CD4-positive, alpha-beta T cell (primary cell): Measurements from ENCODE around the gene CTSC. TPM values are rescaled to one million over a fixed set of nuclear protein-coding genes. Genes with fewer than 3 reads are reported as not detected.

ENCODE experiments used
- ATAC-seq: fragments of 200-7000 bp; cut with Tn5 transposase; one replicate; pipeline ENCODE4 v1.10.0; 2022; ENCODE audit warnings: mild to moderate bottlenecking; ENCODE audit not compliant: poor library complexity
- CTCF ChIA-PET: fragments of 350-600 bp; sonication (Branson Sonifier 250); formaldehyde crosslinking; loops from one replicate; lab custom pipeline; 2021; ENCODE audit warnings: antibody characterized with exemption, inconsistent platforms; lab: Charles Lee
- POLR2A ChIA-PET: fragments of 350-600 bp; sonication (Branson Sonifier 250); formaldehyde crosslinking; loops from one replicate; lab custom pipeline; 2021; ENCODE audit warnings: antibody characterized with exemption, inconsistent platforms; lab: Charles Lee
- DNase-seq, 14 experiments: peaks; one replicate each; pipeline ENCODE4 v3.0.0-alpha.2; 2013 to 2020; ENCODE audit warnings: mixed read lengths in 2 of 14
- H3K27ac ChIP-seq, 2 donors: one replicate each; pipeline versions ENCODE4 v1.5.1 to v1.7.0; 2013; ENCODE audit warnings: low read length in 2 of 2, low read depth in 1 of 2, mild to moderate bottlenecking in 1 of 2
- H3K27me3 ChIP-seq, 2 experiments: 1 replicate in 1 of 2; 2 replicates in 1 of 2; pipeline versions ENCODE4 v1.6.1 to v1.7.0; 2013; ENCODE audit warnings: low read length in 2 of 2, control low read depth in 1 of 2, mild to moderate bottlenecking in 1 of 2, moderate library complexity in 1 of 2; ENCODE audit not compliant: insufficient read depth in 2 of 2, control insufficient read depth in 1 of 2
- H3K36me3 ChIP-seq: one replicate; pipeline ENCODE4 v1.6.1; 2013; ENCODE audit warnings: low read length, control low read depth; ENCODE audit not compliant: insufficient read depth
- H3K4me1 ChIP-seq: one replicate; pipeline ENCODE4 v1.6.1; 2013; ENCODE audit warnings: low read length, control low read depth; ENCODE audit not compliant: insufficient read depth
- H3K4me3 ChIP-seq: one replicate; pipeline ENCODE4 v1.5.1; 2013; ENCODE audit warnings: mild to moderate bottlenecking, low read length, moderate library complexity
- H3K9me3 ChIP-seq, 2 experiments: 1 replicate in 1 of 2; 2 replicates in 1 of 2; pipeline versions ENCODE4 v1.6.1 to v1.7.0; 2013; ENCODE audit warnings: low read length in 2 of 2, mild to moderate bottlenecking in 2 of 2, control low read depth in 1 of 2, moderate library complexity in 1 of 2; ENCODE audit not compliant: control insufficient read depth in 1 of 2, insufficient read depth in 1 of 2
- H3K27ac Mint-ChIP-seq: one replicate; pipeline ENCODE4 v1.8.0; 2020; ENCODE audit warnings: mixed read lengths
- H3K27me3 Mint-ChIP-seq: one replicate; pipeline ENCODE4 v1.8.0; 2021; ENCODE audit warnings: mixed read lengths
- H3K36me3 Mint-ChIP-seq: one replicate; pipeline ENCODE4 v1.8.0; 2021; ENCODE audit warnings: low read depth, mixed read lengths
- H3K4me1 Mint-ChIP-seq: one replicate; pipeline ENCODE4 v1.8.0; 2021; ENCODE audit warnings: low read depth, mixed read lengths
- H3K4me3 Mint-ChIP-seq: one replicate; pipeline ENCODE4 v1.8.0; 2020; ENCODE audit warnings: mild to moderate bottlenecking, mixed read lengths
- H3K9me3 Mint-ChIP-seq: one replicate; pipeline ENCODE4 v1.8.0; 2020; ENCODE audit warnings: mixed read lengths
- intact Hi-C, 2 experiments: fragments of 100-400 bp; cut with DNase I in 1 of 2; cut with micrococcal nuclease in 1 of 2; formaldehyde crosslinking; loops; one replicate each; pipeline versions ENCODE4 v1.15.1 to v1.9.0; 2023 to 2025; cut with DNase I, micrococcal nuclease
- total RNA-seq, 174 experiments: library from RNA in 2 of 174; stranded (reverse) in 2 of 174; gene quantifications; one replicate each; pipeline ENCODE4 v1.2.3 and lab custom pipeline; 2021 to 2026
- TF ChIP-seq, protein P1 (sequence below): fragments of 200-600 bp; IDR thresholded peaks from one replicate; pipeline ENCODE4 v1.8.0; 2022; ENCODE audit warnings: antibody characterized with exemption, mild to moderate bottlenecking

Gene CTSC
- total RNA-seq, 2 experiments from 2014 or later = 28.5 to 32.6 TPM

DNA sequence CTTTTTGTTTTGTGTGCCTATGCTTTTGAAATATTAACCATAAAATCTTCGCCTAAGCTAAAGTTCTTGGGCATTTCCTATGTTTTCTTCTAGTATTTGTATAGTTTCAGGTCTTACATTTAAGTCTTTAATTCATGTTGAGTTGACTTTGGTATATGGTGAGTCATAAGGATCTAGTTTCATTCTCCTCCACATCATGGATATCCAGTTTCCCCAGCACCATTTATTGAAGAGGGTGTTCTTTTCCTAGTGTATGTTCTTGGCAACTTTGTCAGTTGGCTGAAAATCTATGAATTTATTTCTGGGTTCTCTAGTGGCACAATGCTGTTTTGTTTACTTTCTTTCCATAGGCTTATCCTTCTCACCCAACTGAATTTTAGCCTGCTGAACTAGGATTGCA, 49.0 kb downstream of the CTSC start:
- Mint-ChIP-seq H3K27me3 (no peaks in the 10 kb centered on the region), H3K4me3 (no peak overlapping the region), H3K9me3 (peaks cover 2% of the 10 kb centered on the region), H3K4me1 (no peaks in the 10 kb centered on the region), H3K27ac (no peak overlapping the region), H3K36me3 (peaks cover 64% of the 10 kb centered on the region)
- DNase-seq (no peak), ATAC-seq (no peak)
- H3K27me3 ChIP-seq = no peaks in the 10 kb centered on the region
- ChIA-PET POLR2A (no interaction called here), CTCF (no interaction called here)
- peaks cover 30% of the 10 kb centered on the region for H3K36me3 ChIP-seq
- intact Hi-C loops = no loop called here
- no peaks in the 10 kb centered on the region for H3K4me1 ChIP-seq
- TF ChIP-seq, protein P1, sequence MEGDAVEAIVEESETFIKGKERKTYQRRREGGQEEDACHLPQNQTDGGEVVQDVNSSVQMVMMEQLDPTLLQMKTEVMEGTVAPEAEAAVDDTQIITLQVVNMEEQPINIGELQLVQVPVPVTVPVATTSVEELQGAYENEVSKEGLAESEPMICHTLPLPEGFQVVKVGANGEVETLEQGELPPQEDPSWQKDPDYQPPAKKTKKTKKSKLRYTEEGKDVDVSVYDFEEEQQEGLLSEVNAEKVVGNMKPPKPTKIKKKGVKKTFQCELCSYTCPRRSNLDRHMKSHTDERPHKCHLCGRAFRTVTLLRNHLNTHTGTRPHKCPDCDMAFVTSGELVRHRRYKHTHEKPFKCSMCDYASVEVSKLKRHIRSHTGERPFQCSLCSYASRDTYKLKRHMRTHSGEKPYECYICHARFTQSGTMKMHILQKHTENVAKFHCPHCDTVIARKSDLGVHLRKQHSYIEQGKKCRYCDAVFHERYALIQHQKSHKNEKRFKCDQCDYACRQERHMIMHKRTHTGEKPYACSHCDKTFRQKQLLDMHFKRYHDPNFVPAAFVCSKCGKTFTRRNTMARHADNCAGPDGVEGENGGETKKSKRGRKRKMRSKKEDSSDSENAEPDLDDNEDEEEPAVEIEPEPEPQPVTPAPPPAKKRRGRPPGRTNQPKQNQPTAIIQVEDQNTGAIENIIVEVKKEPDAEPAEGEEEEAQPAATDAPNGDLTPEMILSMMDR = no peak
- no peak overlapping the region for H3K4me3 ChIP-seq
- H3K9me3 ChIP-seq = no peaks in the 10 kb centered on the region
- H3K27ac ChIP-seq = no peak overlapping the region

DNA sequence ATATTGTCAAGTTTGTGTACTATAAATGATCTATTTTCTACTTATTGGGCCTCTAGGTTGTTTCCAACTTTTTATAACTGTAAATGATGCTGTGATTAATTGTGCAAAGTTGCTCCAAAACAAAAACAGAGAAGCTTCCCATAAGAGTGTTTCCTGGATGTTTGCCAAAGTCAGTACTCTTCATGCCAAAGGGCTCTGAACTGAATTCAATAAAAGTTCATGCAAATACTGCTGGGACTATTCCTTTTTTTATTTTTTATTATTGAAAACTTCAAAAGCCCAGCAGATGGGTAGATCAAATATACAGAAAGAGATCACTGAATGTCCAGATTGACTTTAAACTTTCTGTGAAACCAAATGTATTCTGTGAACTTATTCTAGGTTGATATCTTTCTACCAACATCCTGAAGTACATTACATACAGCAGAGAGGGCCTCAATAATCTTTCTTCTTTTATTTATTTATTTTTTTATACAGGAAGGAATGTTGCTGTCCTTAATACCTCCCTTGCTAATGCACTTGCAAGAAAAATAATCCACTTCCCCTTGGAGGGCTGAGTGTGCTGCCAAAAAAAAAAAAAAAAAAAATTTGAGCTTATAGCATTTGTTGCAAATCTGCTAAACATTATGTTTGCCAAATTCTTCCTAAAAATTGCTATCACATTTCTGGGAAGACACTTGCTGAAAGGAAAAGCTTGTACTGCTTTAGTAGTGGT, 53.0 kb downstream of the CTSC start:
- H3K36me3 Mint-ChIP-seq = peaks cover 39% of the 10 kb centered on the region
- ATAC-seq = no peak
- TF ChIP-seq, protein P1 = no peak
- Histone ChIP-seq H3K4me3 (no peak overlapping the region), H3K9me3 (no peaks in the 10 kb centered on the region), H3K27me3 (no peaks in the 10 kb centered on the region), H3K27ac (no peak overlapping the region), H3K4me1 (no peaks in the 10 kb centered on the region), H3K36me3 (peaks cover 12% of the 10 kb centered on the region)
- H3K4me1 Mint-ChIP-seq = no peaks in the 10 kb centered on the region
- H3K27me3 Mint-ChIP-seq = no peaks in the 10 kb centered on the region
- ChIA-PET POLR2A (interaction anchor here (0.6 kb wide), 1 partner anchor 21 kb away, joined by 3 read pairs; no protein-coding TSS in a partner anchor), CTCF (interaction anchor here (0.6 to 1.4 kb wide), 3 partner anchors 10 to 14 kb away, joined by 3 to 4 read pairs (median 3); no protein-coding TSS in a partner anchor)
- intact Hi-C loops = no loop called here
- no peak overlapping the region for H3K27ac Mint-ChIP-seq
- H3K9me3 Mint-ChIP-seq = peaks cover 2% of the 10 kb centered on the region
- DNase-seq = no peak
- no peak overlapping the region for H3K4me3 Mint-ChIP-seq

DNA sequence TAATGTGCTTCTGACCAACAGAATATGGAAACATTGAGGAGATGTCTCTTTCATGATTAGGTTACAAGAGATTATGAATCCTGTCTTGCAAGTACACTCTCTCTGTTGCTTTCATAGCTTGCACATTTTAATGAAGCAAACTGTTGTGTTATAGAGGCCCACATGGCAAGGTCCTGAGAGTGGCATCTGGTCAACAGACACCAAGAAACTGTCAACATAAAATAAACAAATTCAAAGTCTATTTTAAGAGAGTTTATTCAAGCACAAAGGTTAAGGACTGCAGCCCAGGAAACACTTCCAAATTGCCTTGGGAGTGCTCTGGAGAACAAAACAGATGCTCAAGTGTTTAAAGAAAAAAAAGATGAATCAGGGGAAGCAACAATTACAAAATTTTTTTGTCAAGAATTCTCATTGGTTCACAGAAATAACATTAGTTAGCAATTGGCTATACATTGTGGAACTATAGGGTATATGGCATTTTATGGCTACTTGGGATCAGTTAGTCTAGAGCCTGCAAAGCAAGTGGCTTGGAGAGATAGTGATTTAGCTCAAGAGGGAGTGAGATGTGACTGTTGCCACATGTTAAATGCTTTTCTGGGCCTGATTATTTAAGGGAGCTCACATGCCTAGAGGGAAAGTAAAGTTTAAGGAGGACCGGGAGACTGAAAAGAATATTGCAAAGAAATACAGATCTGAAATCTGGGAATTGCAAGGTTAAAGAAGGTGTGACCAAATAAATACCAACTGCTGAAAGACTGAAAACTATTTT, 54.6 kb downstream of the CTSC start:
- TF ChIP-seq, protein P1 = no peak
- ChIA-PET POLR2A (no interaction called here), CTCF (interaction anchor here (1.3 to 1.4 kb wide), 2 partner anchors 8 to 12 kb away, joined by 4 read pairs; no protein-coding TSS in a partner anchor)
- Histone ChIP-seq H3K27ac (no peak overlapping the region), H3K36me3 (no peaks in the 10 kb centered on the region), H3K9me3 (no peaks in the 10 kb centered on the region), H3K27me3 (no peaks in the 10 kb centered on the region), H3K4me1 (no peaks in the 10 kb centered on the region), H3K4me3 (no peak overlapping the region)
- ATAC-seq (no peak), DNase-seq (no peak)
- Mint-ChIP-seq H3K4me3 (no peak overlapping the region), H3K9me3 (no peaks in the 10 kb centered on the region), H3K4me1 (no peaks in the 10 kb centered on the region), H3K27ac (no peak overlapping the region), H3K36me3 (peaks cover 27% of the 10 kb centered on the region), H3K27me3 (no peaks in the 10 kb centered on the region)
- intact Hi-C loops = no loop called here
